Left ventricle myocardium inferior (tissue), 1 donor: ENCODE measurements around the gene FHL2. TPM values are rescaled to one million over a fixed set of nuclear protein-coding genes. Genes with fewer than 3 reads are reported as not detected.

Experiments
- DNase-seq: peaks from one replicate; pipeline ENCODE4 v3.0.0-alpha.2; 2020
- H3K27ac ChIP-seq: fragments of 200-600 bp; replicated peaks from 2 replicates; pipeline ENCODE4 v1.8.0; 2021
- H3K27me3 ChIP-seq: fragments of 200-600 bp; 2 replicates; pipeline ENCODE4 v1.8.0; 2021; ENCODE audit warnings: low read depth
- H3K36me3 ChIP-seq: fragments of 200-600 bp; 2 replicates; pipeline ENCODE4 v1.8.0; 2021
- H3K4me1 ChIP-seq: fragments of 200-600 bp; 2 replicates; pipeline ENCODE4 v1.8.0; 2021
- H3K4me3 ChIP-seq: fragments of 200-600 bp; 2 replicates; pipeline ENCODE4 v1.8.0; 2021; ENCODE audit warnings: mild to moderate bottlenecking, moderate library complexity
- H3K9me3 ChIP-seq: fragments of 200-600 bp; replicated peaks from 2 replicates; pipeline ENCODE4 v1.8.0; 2021
- intact Hi-C: fragments of 100-400 bp; cut with micrococcal nuclease; formaldehyde crosslinking; loops from one replicate; pipeline ENCODE4 v1.11.0; 2022
- total RNA-seq: library from RNA; stranded (reverse); fragmentation: NEBNext Ultra II Directional; extraction: Animal tissue kit (Norgen Biotek cat#: 25700); gene quantifications from one replicate; pipeline ENCODE4 v1.2.1, GENCODE V29; 2021
- TF ChIP-seq, protein P1 (sequence below): fragments of 200-600 bp; IDR thresholded peaks from 2 replicates; pipeline ENCODE4 v1.8.0; 2021; ENCODE audit warnings: antibody characterized with exemption, mild to moderate bottlenecking, borderline replicate concordance
- donor health status: DM: no; HTN: yes; CAD: no; lungs with severe emphysema.

Gene FHL2
- total RNA-seq, 1 donor from 2014 or later, result 2,742 TPM

DNA sequence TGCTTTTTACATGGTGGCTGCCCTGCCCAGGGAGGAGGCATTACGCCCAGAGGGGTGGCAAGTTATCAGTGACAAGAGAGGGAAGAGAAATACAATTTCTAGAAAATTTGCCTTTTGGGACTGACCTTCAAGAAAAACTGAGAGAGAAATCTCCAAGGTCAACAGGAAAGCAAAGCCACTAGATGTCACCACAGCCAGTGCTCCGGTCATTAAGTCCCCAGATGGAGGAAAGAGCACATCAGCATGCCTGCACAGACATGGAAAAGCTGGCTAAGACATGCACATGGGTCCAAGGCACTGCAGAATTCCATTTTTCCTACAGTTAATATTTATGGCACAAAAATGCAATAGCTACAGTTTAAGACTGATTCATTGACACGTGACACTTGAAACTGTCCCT lies 21.0 kb downstream of the FHL2 start:
- peaks cover 9% of the 10 kb centered on the region for H3K36me3 ChIP-seq
- TF ChIP-seq, protein P1, sequence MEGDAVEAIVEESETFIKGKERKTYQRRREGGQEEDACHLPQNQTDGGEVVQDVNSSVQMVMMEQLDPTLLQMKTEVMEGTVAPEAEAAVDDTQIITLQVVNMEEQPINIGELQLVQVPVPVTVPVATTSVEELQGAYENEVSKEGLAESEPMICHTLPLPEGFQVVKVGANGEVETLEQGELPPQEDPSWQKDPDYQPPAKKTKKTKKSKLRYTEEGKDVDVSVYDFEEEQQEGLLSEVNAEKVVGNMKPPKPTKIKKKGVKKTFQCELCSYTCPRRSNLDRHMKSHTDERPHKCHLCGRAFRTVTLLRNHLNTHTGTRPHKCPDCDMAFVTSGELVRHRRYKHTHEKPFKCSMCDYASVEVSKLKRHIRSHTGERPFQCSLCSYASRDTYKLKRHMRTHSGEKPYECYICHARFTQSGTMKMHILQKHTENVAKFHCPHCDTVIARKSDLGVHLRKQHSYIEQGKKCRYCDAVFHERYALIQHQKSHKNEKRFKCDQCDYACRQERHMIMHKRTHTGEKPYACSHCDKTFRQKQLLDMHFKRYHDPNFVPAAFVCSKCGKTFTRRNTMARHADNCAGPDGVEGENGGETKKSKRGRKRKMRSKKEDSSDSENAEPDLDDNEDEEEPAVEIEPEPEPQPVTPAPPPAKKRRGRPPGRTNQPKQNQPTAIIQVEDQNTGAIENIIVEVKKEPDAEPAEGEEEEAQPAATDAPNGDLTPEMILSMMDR, result peak; percentile 29
- intact Hi-C loops, result no loop called here
- no peaks in the 10 kb centered on the region for H3K9me3 ChIP-seq
- peaks cover 99% of the 10 kb centered on the region for H3K4me1 ChIP-seq
- no peaks in the 10 kb centered on the region for H3K27me3 ChIP-seq
- DNase-seq, result no peak
- H3K4me3 ChIP-seq, result no peak overlapping the region
- peak overlapping the region; percentile 85 for H3K27ac ChIP-seq

DNA sequence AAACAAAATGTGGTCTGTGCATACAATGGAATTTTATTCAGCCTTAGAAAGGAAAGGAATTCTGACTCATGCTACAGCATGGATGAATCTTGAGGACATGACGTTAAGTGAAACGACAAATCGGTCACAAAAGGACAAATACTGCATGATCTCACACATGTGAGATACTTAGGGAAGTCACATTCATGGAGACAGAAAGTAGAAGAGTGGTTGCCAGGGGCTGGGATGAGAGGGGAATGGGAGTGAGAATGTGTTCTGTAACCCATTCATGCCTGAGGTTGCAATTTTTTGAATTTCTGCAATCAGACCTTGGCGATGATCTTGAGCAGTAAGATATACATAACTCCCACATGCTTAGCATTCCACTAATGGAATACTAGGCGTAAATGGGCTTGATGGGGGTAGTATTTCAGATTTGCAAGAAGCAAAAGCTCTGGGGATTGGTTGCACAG lies 22.0 kb downstream of the FHL2 start:
- TF ChIP-seq, protein P1, result no peak
- intact Hi-C loops, result no loop called here
- peaks cover 100% of the 10 kb centered on the region for H3K4me1 ChIP-seq
- H3K27ac ChIP-seq, result peak overlapping the region; percentile 85
- peaks cover 13% of the 10 kb centered on the region for H3K36me3 ChIP-seq
- no peaks in the 10 kb centered on the region for H3K27me3 ChIP-seq
- H3K9me3 ChIP-seq, result no peaks in the 10 kb centered on the region
- no peak overlapping the region for H3K4me3 ChIP-seq
- DNase-seq, result no peak

DNA sequence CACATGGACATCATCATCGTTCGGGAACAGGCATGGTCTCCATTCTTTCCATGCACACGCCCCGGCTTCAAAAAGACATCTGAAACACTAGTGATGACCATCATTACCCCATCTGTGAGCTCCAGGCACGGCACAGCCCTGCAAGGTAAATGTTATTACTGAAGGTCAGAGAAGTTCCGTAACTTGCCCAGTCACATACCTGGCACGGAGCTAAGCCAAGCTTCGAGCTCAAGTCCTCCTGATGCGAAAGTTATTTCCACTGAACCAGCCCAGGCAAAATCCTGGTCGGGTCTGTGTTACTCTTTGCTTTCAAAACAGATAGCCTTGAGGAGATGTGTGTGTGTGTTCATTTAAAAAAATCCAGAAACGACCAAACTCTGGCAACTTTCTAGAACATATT lies 22.8 kb downstream of the FHL2 start:
- TF ChIP-seq, protein P1, result no peak
- Histone ChIP-seq H3K36me3 (peaks cover 13% of the 10 kb centered on the region), H3K9me3 (no peaks in the 10 kb centered on the region), H3K4me1 (peaks cover 100% of the 10 kb centered on the region), H3K27me3 (no peaks in the 10 kb centered on the region), H3K27ac (peak overlapping the region; percentile 85), H3K4me3 (no peak overlapping the region)
- DNase-seq, result no peak
- intact Hi-C loops, result no loop called here

DNA sequence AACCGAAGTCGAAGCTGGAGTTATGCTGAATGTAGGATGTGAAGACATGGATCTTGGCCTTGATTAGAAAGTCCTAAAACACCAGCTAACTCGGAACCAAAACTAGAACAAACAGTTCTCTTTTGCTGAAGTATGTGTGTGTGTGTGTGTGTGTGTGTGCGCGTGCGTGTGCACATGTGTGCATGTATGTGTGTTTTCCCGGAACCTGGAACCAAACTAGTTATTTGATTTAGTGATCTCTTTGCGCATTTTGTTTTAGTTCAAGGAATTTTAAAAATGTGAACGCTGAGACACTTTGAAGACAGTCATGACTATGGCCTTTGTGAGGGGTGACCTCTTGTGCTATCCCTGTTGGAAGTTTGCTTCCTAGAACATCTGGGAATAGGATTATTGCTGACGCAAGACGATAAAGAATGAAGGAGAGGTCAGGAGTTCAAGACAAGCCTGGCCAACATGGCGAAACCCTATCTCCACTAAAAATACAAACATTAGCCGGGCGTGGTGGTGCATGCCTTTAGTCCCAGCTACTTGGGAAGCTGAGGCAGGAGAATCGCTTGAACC lies 23.8 kb downstream of the FHL2 start:
- Histone ChIP-seq H3K27ac (peak overlapping the region; percentile 85), H3K36me3 (peaks cover 22% of the 10 kb centered on the region), H3K27me3 (no peaks in the 10 kb centered on the region), H3K4me1 (peaks cover 94% of the 10 kb centered on the region), H3K9me3 (no peaks in the 10 kb centered on the region), H3K4me3 (no peak overlapping the region)
- TF ChIP-seq, protein P1, result no peak
- no peak for DNase-seq
- intact Hi-C loops, result no loop called here

DNA sequence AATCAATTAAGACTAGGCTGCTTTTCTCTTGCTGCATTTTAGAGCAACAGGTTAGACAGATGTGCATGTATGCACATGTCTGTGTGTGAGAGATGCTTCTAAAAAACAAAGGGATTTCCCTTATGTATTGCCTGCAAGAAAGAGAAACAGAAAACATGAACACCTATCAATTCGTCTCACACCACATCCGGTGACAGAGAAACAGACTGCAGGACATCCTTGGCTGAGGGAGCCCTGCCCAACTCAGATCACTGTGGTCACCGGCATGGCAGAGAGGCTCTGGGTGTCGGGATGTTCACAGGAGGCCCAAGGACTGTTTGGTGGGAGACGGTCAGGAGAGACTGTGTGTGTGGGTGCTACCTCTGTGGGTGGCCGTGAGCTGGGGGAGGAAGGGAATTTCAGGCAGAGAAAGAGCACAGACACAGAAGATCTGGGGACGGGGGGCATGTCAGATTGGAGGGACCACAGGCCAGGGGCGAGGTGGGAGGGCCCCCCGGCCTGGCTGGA lies 24.9 kb downstream of the FHL2 start:
- intact Hi-C loops, result no loop called here
- peaks cover 31% of the 10 kb centered on the region for H3K36me3 ChIP-seq
- TF ChIP-seq, protein P1, result no peak
- no peaks in the 10 kb centered on the region for H3K9me3 ChIP-seq
- H3K4me3 ChIP-seq, result no peak overlapping the region
- no peak for DNase-seq
- no peaks in the 10 kb centered on the region for H3K27me3 ChIP-seq
- peak overlapping the region; percentile 85 for H3K27ac ChIP-seq
- H3K4me1 ChIP-seq, result peaks cover 94% of the 10 kb centered on the region
